22Rv1 (cell line): ENCODE results near the gene HMGB2.

ENCODE experiments used
- H3K27ac ChIP-seq: fragments of 450-650 bp; 2 replicates; pipeline ENCODE4 v1.5.1; 2017
- CTCF ChIP-seq: fragments of 450-650 bp; IDR thresholded peaks from 2 replicates; pipeline ENCODE4 v1.5.1; 2017; ENCODE audit warnings: mild to moderate bottlenecking
- ZFX ChIP-seq: fragments of 450-650 bp; IDR thresholded peaks from 2 replicates; pipeline ENCODE4 v1.6.1; 2017; ENCODE audit warnings: antibody characterized with exemption, borderline replicate concordance

Gene HMGB2

GRCh38 chr4:173370477-173371291 lies 36.5 kb upstream of the HMGB2 start, which contains the start of gene SAP30:
Gene SAP30, plus strand, starts transcription at chr4:173370954. Its CDS starts 229 bp downstream, at chr4:173371183.
- peak within 1 kb of the TSS; percentile 88 for H3K27ac ChIP-seq
- TF ChIP-seq CTCF (no peak), ZFX (no peak)

- TF ChIP-seq CTCF (no peak), ZFX (no peak)
- peak overlapping the region; percentile 88 for H3K27ac ChIP-seq
Observed at GRCh38 chr4:173370130-173370476, 35.9 kb upstream of the HMGB2 start.

GRCh38 chr4:173367946-173368345 lies 33.8 kb upstream of the HMGB2 start:
- TF ChIP-seq ZFX (no peak), CTCF (no peak)
- H3K27ac ChIP-seq: no peak overlapping the region

- TF ChIP-seq CTCF: no peak
- no peak for TF ChIP-seq ZFX
- H3K27ac ChIP-seq: no peak overlapping the region
Observed at GRCh38 chr4:173367285-173367684, 33.1 kb upstream of the HMGB2 start.

GRCh38 chr4:173365359-173365996 lies 31.3 kb upstream of the HMGB2 start:
- TF ChIP-seq ZFX: no peak
- TF ChIP-seq CTCF: no peak

GRCh38 chr4:173362666-173363065 lies 28.5 kb upstream of the HMGB2 start:
- H3K27ac ChIP-seq: no peak overlapping the region
- TF ChIP-seq CTCF (no peak), ZFX (no peak)

More at GRCh38 chr4:173365359-173365996, 31.3 kb upstream of the HMGB2 start:
- no peak overlapping the region for H3K27ac ChIP-seq
